ENCODE results near the gene AP1M1.

The AP1M1 gene

DNA sequence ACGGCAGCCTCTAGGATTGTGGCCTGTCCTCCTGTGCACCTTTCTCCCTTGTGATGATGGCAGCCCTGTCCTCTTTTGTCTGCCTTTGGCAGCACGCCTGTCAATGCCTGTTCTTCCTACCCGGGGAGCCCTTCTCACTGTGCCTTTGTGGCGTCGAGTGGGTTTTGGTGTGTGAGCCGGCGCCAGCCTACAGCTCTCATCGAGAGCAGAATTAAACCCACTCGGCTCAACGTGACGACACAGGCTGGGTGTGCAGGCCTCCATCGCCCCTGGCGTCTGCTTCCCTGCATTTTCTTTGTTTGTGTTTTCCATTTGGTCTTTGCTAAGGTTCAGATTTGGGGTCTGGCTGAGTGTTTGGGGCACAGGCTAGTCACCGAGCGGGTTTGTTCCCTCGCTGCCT is 34.4 kb downstream of the AP1M1 start:
- no peak for DNase-seq (ENCODE audit: low read depth)

DNA sequence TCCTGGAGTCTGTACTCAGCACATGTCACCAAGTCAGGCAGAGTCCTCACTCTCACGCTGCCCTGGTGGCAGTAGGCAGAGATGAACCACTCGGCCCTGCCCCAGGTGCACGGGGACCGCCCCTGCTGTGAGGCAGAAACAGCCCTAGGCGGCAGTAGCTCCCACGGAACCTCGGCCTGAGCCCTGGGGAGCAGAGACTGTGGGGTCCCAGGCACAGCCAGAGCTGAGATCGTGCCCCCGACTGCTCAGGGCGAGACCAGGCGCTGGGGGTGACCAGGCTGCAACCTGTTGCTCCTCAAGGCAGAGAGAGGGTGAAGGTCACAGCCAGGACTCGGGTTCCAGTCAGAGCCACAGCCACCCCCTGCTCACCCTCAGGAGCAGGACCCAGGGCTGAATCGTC is 34.9 kb downstream of the AP1M1 start:
- no peak for DNase-seq (ENCODE audit: low read depth)

DNA sequence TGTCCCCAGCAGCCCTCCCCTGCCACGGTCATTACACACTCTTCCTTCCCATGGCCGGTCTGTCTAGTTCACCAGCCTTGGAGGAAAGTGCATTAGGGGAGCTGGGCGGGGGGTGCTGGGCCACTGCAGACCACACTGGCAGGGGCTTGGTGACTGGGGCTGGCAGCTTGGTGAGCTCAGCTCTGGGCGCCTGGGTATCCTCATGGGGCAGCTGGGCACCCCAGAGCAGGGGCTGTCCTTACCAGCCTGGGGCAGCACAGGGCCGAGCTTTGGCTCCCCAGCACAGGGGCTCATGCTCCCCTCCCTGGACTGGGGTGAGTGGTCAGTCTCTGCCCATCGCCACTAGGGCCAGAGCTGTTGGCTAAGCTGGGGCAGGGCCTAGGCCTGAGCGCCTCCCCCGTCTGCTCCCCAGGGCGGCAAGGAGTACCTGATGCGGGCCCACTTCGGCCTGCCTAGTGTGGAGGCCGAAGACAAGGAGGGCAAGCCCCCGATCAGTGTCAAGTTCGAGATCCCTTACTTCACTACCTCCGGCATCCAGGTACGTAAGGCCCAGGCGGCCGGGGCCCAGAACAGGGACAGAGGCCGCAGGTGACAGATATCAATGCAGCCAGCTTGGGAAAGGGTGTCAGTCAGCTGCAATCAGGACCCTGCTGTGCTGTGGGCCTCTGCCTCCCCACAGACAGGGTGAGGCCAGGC is 35.5 kb downstream of the AP1M1 start:
- no peak for DNase-seq (ENCODE audit: low read depth)

DNA sequence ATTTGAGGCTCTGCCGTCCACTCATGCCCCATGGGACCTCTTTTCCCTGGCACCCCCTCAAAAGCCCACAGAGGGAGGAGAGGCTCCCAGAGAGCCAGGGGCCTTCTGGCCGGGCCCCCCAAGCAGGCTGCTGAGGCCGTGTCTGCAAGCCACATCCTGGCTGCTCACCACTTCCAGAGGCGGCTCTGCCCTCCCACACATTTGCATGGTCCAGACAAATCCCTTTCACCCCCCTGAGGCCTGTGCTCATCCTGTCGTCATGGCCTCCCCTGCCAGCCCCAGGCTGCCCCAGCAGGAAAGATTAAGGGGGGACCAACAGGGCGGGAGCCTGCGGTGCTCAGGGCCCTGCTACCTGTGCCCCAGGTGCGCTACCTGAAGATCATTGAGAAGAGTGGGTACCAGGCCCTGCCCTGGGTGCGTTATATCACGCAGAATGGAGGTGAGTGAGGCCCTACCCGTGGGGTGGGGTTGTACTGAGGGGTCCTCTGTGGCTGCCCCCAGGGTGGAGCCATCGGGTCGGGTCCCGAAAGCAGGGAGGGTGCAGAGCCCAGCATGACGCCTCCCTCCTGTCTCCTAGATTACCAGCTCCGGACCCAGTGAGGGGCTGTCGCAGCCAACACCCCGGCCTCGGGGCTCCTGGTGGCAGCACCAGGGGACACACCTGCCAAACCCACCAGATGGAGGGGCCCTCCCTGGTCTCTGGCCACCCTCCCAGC is 36.3 kb downstream of the AP1M1 start:
- DNase-seq (ENCODE audit: low read depth): no peak

DNA sequence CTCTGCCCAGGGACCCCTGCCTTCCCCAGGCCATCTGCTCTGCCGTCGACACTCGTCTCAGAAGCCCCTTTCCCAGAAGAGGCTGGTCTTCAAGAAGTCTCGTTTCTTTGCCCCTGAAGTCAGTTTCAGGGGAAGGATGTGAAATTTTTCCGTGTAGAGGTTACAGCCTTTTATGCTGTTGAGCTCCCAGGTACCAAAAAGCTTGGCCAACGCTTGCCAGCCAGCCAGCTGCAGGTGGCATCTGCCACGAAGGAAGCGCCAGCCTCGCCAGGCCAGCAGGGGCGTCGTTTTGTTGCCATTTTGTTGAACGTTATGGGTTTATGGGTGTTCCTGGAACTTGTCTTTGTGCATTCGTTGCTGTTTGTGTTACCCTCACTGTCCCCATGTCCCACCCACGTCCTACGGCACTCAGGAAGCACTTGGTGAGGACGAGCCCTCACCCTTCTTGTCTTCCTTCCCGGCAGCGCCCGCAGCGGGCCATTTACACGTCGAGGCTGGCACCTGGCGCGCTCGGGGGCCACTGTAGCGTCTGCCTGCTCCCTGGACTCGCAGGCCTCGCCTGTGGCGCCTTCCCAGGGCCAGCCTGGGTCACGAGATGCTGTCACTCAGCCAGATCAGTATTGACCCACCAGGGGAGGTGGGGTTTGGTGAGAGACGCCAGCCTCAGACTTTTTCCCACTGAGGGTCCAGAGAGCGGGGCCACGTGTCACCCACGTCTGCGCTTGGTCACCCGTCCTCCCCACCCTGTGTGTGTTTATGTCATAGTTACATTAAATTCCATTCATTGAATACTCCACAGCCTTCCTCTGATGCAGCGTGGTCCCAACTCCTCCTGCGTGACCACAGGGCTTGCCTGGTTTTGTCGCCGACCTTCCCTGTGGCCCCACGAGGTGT is 37.1 kb downstream of the AP1M1 start:
- DNase-seq (ENCODE audit: low read depth): no peak

DNA sequence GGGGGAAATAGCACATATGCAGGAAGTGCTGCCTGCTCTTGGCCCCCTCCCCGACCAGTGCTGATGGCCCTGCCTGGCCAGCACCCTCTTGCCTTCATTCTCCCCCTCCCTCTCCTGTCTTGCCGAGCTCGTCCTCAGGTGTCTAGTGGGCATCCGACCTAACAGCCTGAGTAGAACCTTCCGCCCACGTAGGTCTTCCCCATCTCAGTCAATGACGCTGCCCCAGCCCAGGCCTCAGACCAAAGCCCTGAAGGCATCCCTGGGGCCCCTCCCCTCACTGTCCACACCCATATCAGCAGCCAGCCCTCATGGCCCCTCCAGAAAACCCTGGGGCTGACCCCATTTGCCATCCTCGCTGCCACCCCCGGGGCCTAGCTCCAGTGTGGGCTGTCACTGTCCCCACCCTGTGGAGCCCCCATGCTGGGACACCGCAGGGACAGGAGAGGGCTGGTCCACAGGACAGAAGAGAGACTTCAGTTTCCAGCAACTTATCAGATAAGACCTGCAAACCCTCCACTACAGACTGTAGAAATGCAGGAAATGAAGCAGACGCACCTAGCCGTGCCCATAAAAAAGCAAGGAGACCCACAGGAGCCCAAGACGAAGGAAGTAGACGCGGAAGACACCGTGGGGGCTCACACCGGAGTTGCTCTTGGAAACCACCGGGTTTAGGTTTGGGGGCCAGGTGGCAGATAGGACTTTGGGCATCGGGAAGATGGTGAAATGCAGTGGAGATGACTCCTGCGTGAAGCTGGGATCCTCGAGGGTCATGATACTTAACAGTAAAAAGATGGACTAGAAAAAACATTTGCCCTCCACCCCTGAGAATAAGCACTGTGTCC is 38.3 kb downstream of the AP1M1 start:
- DNase-seq (ENCODE audit: low read depth): no peak

DNA sequence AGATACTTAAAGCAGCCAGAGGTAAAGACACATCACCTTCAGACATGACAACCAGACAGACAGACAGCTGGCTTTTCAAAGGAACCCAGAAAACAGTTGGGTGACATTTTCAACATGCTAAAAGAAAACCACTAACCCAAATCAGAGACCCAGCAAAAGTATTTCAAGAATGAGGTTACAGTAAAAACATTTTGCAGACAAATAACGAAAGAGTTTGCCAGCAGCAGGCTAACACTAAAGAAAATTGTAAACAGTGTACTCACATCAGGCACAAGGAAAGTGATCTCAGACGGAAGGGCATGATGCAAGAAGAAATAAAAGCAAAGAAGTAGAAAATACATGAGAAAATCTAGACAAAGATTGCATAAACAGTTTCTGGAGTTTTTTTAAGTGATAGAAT is 46.4 kb downstream of the AP1M1 start:
- peak; percentile 84 for DNase-seq (ENCODE audit: low read depth)

DNA sequence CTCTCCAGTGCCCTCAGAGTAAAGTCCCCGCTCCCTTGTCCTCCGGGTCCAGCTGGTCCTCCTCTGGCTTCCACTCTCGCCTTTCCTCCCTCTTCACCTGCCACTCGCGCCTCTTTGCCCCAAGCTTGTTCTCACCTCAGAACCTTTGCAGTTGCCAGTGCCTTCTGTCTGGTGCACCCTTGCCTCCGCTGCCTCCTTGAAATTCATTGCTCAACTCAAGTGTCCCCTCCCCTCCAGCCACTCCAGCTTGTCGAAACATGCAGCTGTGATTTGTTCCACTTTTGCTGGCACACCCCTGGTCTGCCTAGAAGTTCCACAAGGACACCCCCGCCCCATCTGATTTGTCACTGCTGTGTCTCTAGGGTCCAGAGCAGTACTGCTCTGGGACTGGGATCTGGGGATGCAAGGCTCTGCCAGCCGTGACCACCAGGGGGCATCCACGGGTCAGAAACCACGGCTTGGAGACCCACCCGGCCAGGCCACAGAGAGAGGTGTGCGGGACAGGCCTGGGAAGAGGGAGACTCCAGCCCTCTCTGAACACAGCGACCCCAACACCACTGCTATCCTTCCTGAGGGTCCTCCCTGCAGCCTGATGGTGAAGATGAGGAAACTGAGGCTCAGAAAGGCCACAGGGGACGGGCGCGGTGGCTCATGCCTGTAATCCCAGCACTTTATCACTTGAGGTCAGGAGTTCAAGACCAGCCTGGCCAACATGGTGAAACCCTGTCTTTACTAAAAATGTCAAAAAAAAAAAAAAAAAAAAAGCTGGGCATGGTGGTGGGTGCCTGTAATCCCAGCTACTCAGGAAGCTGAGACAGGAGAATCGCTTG is 49.9 kb downstream of the AP1M1 start:
- DNase-seq (ENCODE audit: low read depth): peak; percentile 57

DNA sequence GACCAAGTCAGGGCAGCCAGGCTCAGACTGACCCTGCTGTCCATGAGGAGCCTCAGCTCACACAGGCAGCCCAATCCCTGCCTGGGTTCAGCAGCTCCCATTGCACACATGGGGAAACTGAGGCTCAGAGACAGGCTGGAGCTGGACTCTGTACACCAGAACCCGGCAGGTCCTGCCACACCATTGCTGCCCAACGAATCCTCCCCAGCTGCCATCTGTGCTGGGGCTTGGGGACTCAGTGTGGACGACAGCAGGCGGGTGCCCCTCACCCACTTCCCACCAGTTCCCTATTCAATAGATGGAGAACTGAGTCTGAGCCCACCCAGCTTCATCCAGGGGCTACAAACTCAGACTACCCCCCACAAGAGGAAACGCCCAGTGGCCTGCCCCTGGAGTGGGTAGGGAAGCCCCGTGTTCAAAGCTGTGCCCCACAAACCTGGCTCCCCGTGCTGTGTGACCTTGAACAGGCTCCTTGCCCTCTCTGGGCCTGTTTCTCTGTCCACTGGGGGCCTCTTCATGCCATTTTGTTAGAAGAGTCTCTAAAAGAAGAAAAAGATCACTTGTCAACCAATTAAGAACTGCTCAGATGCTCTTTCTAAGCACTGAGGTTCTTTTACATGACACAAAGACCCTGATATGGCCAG is 50.8 kb downstream of the AP1M1 start:
- DNase-seq (ENCODE audit: low read depth): no peak

DNA sequence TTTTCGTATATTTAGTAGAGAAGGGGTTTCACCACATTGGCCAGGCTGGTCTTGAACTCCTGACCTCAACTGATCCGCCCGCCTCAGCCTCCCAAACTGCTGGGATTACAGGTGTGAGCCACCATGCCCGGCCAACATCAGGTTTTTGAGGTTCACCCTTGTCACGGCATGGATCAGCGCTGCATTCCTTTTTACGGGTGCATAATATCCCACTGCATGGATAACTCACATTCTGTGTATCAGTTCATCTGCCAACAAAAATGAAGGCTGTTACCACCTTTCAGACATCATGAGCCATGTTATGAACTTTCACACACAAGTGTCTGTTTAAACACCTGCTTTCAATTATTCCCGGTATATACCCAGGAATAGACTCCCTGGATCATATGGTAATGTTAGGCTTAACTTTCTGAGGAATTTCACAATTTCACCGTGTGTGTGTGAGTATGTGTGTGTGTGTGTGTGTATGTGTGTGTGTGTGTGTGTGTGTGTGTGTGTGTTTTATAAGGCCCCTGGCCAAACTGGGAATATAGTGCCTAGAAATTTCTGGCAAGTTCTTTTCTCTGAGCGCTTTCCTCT is 52.2 kb downstream of the AP1M1 start:
- peak; percentile 17 for DNase-seq (ENCODE audit: low read depth)

DNA sequence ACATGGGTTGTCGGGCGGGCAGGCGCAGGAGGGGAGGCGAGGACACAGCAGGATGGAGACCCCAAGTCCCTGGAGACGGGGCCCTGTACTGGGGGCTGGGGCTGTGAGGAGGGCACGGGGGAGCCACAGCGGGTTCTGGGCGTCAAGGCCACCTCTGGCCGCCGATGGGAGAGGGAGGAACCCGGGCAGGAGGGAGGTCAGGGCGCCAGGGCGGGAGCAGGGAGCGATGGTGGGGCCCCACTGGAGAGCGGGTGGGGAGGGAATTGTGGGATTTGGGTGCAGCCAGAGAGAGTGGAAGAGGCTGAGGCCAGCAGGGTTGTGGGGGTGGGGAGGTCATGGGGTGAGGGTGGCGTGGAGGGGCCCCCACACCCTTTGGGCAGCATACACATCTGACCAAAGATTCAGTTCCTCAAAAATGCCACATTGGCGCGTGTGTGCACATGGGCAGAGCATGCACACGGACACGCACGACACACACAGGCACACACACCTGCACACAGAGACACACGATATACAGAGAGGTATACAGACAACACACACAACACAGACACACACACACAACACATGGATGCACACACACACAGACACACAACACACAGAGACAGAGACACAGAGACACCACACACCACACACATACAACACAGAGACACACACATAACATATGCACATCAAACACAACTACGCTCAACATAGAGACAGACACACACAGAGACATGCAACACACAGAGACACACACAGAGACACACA is 54.9 kb downstream of the AP1M1 start:
- no peak for DNase-seq (ENCODE audit: low read depth)

DNA sequence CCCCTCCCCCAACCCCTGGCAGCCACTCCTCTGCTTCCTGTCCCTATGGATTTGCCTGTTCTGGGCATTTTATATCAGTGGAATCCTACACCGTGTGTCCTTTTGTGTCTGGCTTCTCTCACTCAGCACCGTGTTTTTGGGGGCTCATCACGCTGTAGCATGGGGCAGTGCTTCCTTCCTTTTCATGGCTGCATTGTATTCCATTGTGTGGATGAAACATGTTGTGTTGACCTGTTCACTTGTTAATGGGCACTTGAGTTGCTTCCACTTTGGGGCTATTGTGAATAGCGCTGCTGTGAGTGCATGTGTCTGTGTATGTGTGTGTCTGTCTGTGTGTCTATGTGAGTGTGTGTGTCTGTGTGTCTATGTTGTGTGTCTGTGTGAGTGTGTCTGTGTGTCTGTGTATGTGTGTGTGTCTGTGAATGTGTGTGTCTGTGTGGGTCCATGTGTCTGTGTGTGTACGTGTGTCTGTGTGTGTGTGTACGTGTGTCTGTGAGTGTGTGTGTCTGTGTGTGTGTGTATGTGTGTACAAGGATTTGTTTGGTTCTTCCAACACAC is 57.2 kb downstream of the AP1M1 start:
- DNase-seq (ENCODE audit: low read depth): no peak

DNA sequence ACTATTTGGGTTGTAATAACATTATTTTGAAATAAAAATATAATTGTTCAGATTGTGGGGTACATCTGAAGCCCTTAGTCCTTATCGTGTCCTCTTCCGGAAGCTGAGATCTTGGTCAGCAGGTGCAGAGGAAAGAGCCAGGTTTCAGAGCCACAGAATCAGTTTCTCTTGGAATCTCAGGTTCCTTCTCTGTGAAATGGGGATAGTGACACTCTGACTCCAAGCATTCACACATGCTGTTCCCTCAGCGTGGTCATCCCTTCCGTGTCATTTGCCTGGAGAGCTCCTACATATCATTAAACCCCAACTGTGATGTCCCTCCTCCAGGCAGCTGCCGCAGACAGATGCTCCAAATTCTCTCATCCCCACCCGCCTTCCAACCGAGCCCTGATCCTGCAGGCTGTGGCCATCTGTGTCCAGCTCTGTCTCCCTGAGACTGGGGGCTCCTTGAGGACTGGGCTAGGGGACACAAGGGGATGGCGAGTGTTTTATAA is 59.8 kb downstream of the AP1M1 start:
- no peak for DNase-seq (ENCODE audit: low read depth)

DNA sequence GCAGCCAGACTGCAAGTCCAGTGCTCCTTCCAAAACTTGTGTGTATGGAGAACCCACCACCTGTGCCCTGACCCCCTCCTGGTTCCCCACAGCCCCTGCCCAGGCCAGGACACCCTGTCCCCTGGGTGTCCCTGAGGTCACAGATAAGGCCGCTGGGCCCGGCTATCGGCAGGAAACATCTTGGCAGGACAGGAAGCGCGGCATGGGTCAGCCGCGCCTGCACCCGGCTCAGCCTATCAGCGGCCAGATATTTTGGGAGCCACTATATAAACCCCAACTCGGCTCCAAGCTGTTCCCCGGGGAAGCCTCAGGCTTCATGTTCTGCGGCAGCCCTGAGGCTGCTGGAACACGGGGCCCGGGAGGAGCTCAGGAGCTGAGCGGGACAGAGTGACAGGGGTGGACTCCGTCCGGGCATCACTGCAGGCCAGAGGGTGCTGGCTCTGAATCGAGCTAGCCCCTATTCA is 60.8 kb downstream of the AP1M1 start:
- no peak for DNase-seq (ENCODE audit: low read depth)

DNA sequence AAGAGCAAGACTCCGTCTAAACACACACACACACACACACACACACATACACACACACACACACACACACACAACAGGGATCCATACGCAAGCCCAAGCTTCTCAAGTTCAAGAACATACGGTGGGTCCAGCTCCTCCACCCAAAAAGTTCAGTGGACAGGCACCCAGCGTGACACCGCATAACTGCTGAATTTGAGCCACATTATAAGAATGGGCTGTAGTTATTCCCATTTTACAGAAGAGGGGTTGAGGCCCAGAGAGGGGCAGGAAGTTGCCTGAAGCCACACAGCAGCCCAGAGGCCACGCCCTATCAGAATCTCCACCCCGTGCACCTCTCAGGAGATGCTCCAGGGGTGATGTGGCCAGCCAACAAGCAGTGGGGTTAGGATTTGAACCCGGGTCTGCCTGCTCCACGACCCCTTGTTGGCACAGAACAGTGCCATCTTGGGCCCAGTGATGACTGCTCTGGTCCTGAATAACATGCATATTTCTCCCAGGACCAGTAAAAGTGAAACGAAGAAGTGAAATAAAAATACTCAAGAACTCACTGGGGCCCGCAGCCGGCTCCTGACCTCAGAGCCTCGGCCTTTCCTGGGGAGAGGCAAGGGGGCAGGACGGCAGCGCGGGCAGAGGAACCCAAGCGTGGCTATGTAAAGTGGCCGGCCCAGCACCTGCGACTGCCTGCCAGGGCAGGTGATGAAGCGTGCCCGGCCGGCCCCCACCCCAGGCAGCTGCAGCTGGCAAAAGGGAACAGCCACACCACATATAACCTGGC is 61.9 kb downstream of the AP1M1 start:
- no peak for DNase-seq (ENCODE audit: low read depth)

DNA sequence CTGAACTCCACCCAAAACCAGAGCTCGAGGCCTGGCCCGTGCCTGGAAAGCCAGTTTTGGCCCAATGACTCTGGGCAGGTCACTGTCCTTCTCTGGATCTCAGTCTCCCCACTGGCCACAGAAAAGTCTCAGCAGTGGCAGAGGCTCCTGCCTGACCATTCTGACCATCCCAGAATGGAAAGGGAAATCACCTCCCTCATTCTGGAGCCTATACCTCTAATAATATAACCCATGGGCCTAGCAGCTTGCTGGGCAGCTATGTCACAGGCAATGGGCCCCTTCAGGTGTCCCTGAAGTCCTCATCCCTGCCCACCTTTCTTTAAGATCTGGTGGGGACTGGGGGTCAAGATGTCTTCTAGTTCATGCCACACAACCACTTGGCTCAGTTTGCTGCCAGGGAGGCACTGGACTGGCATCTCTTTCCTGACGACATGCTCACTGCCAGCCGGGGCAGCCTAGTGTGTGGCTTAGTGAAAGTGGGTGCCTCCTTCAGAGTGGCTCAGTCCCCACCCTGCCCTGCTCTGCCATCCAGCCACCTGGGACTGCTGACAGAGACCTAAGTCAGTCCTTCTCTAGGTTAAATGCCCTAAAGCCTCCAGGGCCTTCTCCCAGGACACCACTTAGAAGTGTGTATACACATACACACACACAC is 62.6 kb downstream of the AP1M1 start:
- DNase-seq (ENCODE audit: low read depth): no peak

DNA sequence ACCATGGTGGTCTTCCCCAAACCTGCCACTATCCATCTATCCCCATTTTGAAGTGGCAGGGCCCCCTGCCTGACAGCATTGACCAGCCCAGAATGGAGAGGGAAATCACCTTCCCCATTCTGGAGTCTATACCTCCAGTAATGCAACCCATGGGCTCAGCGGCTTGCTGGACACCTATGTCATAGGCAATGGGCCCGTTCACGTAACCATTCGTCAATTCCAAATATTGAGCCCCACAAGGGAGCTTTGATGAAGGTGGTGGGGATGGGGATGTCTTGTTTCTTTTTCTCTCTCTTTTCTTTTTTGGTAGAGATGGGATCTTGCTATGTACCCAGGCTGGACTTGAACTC is 63.1 kb downstream of the AP1M1 start:
- DNase-seq (ENCODE audit: low read depth): no peak
